Lower lobe of right lung (tissue), 2 donors: ENCODE results near the gene ASS1. TPM values are rescaled to one million over a fixed set of nuclear protein-coding genes. Genes with fewer than 3 reads are reported as not detected.

ENCODE experiments used
- ATAC-seq, 2 donors: fragments of 200-7000 bp; cut with Tn5 transposase; one replicate each; pipeline ENCODE4 v1.9.1; 2020 to 2022; ENCODE audit warnings: mild to moderate bottlenecking in 2 of 2, moderate library complexity in 2 of 2
- DNase-seq: peaks from one replicate; pipeline ENCODE4 v3.0.0-alpha.2; 2020
- H3K27ac ChIP-seq: fragments of 200-600 bp; one replicate; pipeline ENCODE4 v1.8.0; 2022
- H3K27me3 ChIP-seq: fragments of 200-600 bp; one replicate; pipeline ENCODE4 v1.8.0; 2022; ENCODE audit warnings: low read depth
- H3K36me3 ChIP-seq: fragments of 200-600 bp; one replicate; pipeline ENCODE4 v1.8.0; 2022; ENCODE audit warnings: mild to moderate bottlenecking
- H3K4me1 ChIP-seq: fragments of 200-600 bp; one replicate; pipeline ENCODE4 v1.8.0; 2022
- H3K4me3 ChIP-seq: fragments of 200-600 bp; one replicate; pipeline ENCODE4 v1.8.0; 2022; ENCODE audit warnings: mild to moderate bottlenecking
- H3K9me3 ChIP-seq: fragments of 200-600 bp; one replicate; pipeline ENCODE4 v1.8.0; 2022
- CTCF ChIP-seq: fragments of 200-600 bp; IDR thresholded peaks from one replicate; pipeline ENCODE4 v1.8.0; 2022; ENCODE audit warnings: antibody characterized with exemption, mild to moderate bottlenecking
- intact Hi-C: fragments of 100-400 bp; cut with DNase I; formaldehyde crosslinking; loops from one replicate; pipeline ENCODE4 v1.11.0; 2022
- total RNA-seq: library from RNA; stranded (reverse); fragmentation: NEBNext Ultra II Directional; extraction: Animal tissue kit (Norgen Biotek cat#: 25700); gene quantifications from one replicate; pipeline ENCODE4 v1.2.1, GENCODE V29; 2021
- donor health status: DM: no; HTN: yes; CAD: no; lungs with severe emphysema.

ASS1 gene
- total RNA-seq, 1 donor from 2014 or later, result 75.2 TPM

GRCh38 chr9:130484362-130485072 is 39.8 kb downstream of the ASS1 start:
- Histone ChIP-seq H3K27ac (no peak overlapping the region), H3K4me3 (no peak overlapping the region), H3K36me3 (peaks cover 21% of the 10 kb centered on the region), H3K4me1 (no peaks in the 10 kb centered on the region), H3K27me3 (no peaks in the 10 kb centered on the region), H3K9me3 (no peaks in the 10 kb centered on the region)
- DNase-seq (no peak), ATAC-seq (no peak)
- intact Hi-C loops, result no loop called here
- no peak for TF ChIP-seq CTCF

GRCh38 chr9:130486103-130486502 is 41.3 kb downstream of the ASS1 start:
- no peak for TF ChIP-seq CTCF
- Histone ChIP-seq H3K9me3 (no peaks in the 10 kb centered on the region), H3K36me3 (peaks cover 22% of the 10 kb centered on the region), H3K4me3 (no peak overlapping the region), H3K4me1 (no peaks in the 10 kb centered on the region), H3K27ac (no peak overlapping the region), H3K27me3 (no peaks in the 10 kb centered on the region)
- DNase-seq, result no peak
- no peak for ATAC-seq
- intact Hi-C loops, result no loop called here

GRCh38 chr9:130487500-130487899 is 42.7 kb downstream of the ASS1 start:
- ATAC-seq, result no peak
- H3K27me3 ChIP-seq, result no peaks in the 10 kb centered on the region
- H3K36me3 ChIP-seq, result peaks cover 24% of the 10 kb centered on the region

GRCh38 chr9:130488621-130489330 is 44.0 kb downstream of the ASS1 start:
- Histone ChIP-seq H3K9me3 (no peaks in the 10 kb centered on the region), H3K36me3 (peaks cover 24% of the 10 kb centered on the region), H3K27ac (no peak overlapping the region), H3K4me3 (no peak overlapping the region), H3K4me1 (no peaks in the 10 kb centered on the region), H3K27me3 (no peaks in the 10 kb centered on the region)
- no peak for ATAC-seq
- no peak for TF ChIP-seq CTCF
- intact Hi-C loops, result no loop called here
- DNase-seq, result no peak

More at GRCh38 chr9:130487500-130487899, 42.7 kb downstream of the ASS1 start:
- no peak for DNase-seq
- H3K27ac ChIP-seq, result no peak overlapping the region
- H3K4me3 ChIP-seq, result no peak overlapping the region
- H3K4me1 ChIP-seq, result no peaks in the 10 kb centered on the region
- no peak for TF ChIP-seq CTCF
- H3K9me3 ChIP-seq, result no peaks in the 10 kb centered on the region
- intact Hi-C loops, result no loop called here

- H3K36me3 ChIP-seq, result peaks cover 17% of the 10 kb centered on the region
- no peaks in the 10 kb centered on the region for H3K4me1 ChIP-seq
- no peak for ATAC-seq
- no peaks in the 10 kb centered on the region for H3K27me3 ChIP-seq
- DNase-seq, result no peak
- no peaks in the 10 kb centered on the region for H3K9me3 ChIP-seq
- no peak overlapping the region for H3K27ac ChIP-seq
- no peak for TF ChIP-seq CTCF
- H3K4me3 ChIP-seq, result no peak overlapping the region
- intact Hi-C loops, result no loop called here
These were observed 46.2 kb downstream of the ASS1 start for GRCh38 chr9:130490981-130491380.
